K562 (cell line): Measurements from ENCODE around the gene ZNF358. TPM values are rescaled to one million over a fixed set of nuclear protein-coding genes. Genes with fewer than 3 reads are reported as not detected.

Source experiments
- ATAC-seq: fragments of 200-7000 bp; cut with Tn5 transposase; 3 replicates; pipeline ENCODE4 v1.9.1; 2020; ENCODE audit warnings: moderate library complexity
- BruUV-seq: library from RNA; stranded (reverse); fragments of 400-500 nt; replicated peaks from 2 replicates; lab custom pipeline; 2021; lab: Mats Ljungman, UMichigan
- CTCF ChIA-PET: fragments of 300-600 bp; formaldehyde crosslinking; extraction: SDS; loops from one replicate; lab custom pipeline; 2021; ENCODE audit warnings: low intra/inter-chr PET ratio; lab: Yijun Ruan, JAX
- POLR2A ChIA-PET: fragments of 300-600, 350-650 bp; sonication (Branson Sonifier 250); formaldehyde crosslinking; extraction: SDS; loops from one replicate; lab custom pipeline; 2021; ENCODE audit warnings: antibody characterized with exemption, inconsistent platforms; lab: Yijun Ruan, JAX
- DNase-seq, 4 experiments: peaks; one replicate each; pipeline versions ENCODE4 v3.0.0 to v3.0.0-alpha.2; 2011 to 2018; ENCODE audit warnings: low spot score in 3 of 4, mixed read lengths in 3 of 4; ENCODE audit errors: extremely low read depth in 1 of 4
- FAIRE-seq: peaks from 2 replicates; lab custom pipeline; 2011; peaks lifted over from hg19 to GRCh38; lab: Jason Lieb, UNC
- H2AFZ ChIP-seq: 2 replicates; pipeline ENCODE4 v1.6.0; 2011; ENCODE audit warnings: low read depth, low read length, control low read depth, inconsistent platforms
- H3K27ac ChIP-seq: fragments of 200-600 bp; 3 replicates; pipeline ENCODE4 v1.8.0; 2011; ENCODE audit warnings: low read depth, mild to moderate bottlenecking, control low read depth, inconsistent platforms, low read length, moderate library complexity, mixed read lengths; ENCODE audit errors: extremely low read depth
- H3K27me3 ChIP-seq, 2 experiments: fragments of 300-600 bp in 1 of 2; 2 replicates in 1 of 2; 3 replicates in 1 of 2; pipeline versions ENCODE4 v1.6.0 to v1.8.0; 2011; ENCODE audit warnings: inconsistent platforms in 2 of 2, low read length in 2 of 2, mild to moderate bottlenecking in 1 of 2, mixed read lengths in 1 of 2, moderate library complexity in 1 of 2; ENCODE audit not compliant: control insufficient read depth in 2 of 2, insufficient read depth in 2 of 2
- H3K36me3 ChIP-seq: fragments of 300-600 bp; 3 replicates; pipeline ENCODE4 v1.8.0; 2011; ENCODE audit warnings: mild to moderate bottlenecking, low read length, inconsistent platforms; ENCODE audit not compliant: control insufficient read depth, insufficient read depth
- H3K4me1 ChIP-seq, 2 experiments: fragments of 200-600 bp in 1 of 2; replicated peaks in 1 of 2; 2 replicates in 1 of 2; 3 replicates in 1 of 2; pipeline versions ENCODE4 v1.5.1 to v1.8.0; 2011; ENCODE audit warnings: inconsistent platforms in 2 of 2, low read length in 2 of 2, mild to moderate bottlenecking in 1 of 2, mixed read lengths in 1 of 2, moderate library complexity in 1 of 2; ENCODE audit not compliant: control insufficient read depth in 2 of 2, insufficient read depth in 2 of 2
- H3K4me2 ChIP-seq: 2 replicates; pipeline ENCODE4 v1.6.1; 2011; ENCODE audit warnings: low read length, control low read depth, inconsistent platforms, mixed read lengths; ENCODE audit not compliant: insufficient read depth
- H3K4me3 ChIP-seq: fragments of 200-600 bp; sonication (generic), shearing (Covaris generic); 2 replicates; pipeline ENCODE4 v1.5.1; 2016; ENCODE audit warnings: control low read depth, inconsistent platforms
- H3K79me2 ChIP-seq: fragments of 200-600 bp; 3 replicates; pipeline ENCODE4 v1.8.0; 2011; ENCODE audit warnings: low read length, inconsistent platforms; ENCODE audit not compliant: control insufficient read depth, insufficient read depth
- H3K9ac ChIP-seq, 2 experiments: 2 replicates each; pipeline versions ENCODE4 v1.6.0 to v1.6.1; 2011; ENCODE audit warnings: low read depth in 2 of 2, low read length in 2 of 2, control low read depth in 1 of 2, inconsistent platforms in 1 of 2, mild to moderate bottlenecking in 1 of 2, mixed read lengths in 1 of 2; ENCODE audit not compliant: insufficient read depth in 1 of 2
- H3K9me1 ChIP-seq: one replicate; pipeline ENCODE4 v1.6.0; 2011; ENCODE audit warnings: inconsistent platforms, mild to moderate bottlenecking, low read length, moderate library complexity; ENCODE audit not compliant: control insufficient read depth, insufficient read depth
- H3K9me3 ChIP-seq: replicated peaks from 2 replicates; pipeline ENCODE4 v1.5.1; 2011; ENCODE audit warnings: low read depth, low read length, inconsistent platforms; ENCODE audit not compliant: control insufficient read depth, insufficient read depth
- H4K20me1 ChIP-seq: replicated peaks from 2 replicates; pipeline ENCODE4 v1.6.1; 2011; ENCODE audit warnings: low read length, inconsistent platforms, mixed read lengths; ENCODE audit not compliant: control insufficient read depth, insufficient read depth
- ATF6 ChIP-seq: sonication (generic); formaldehyde crosslinking; IDR thresholded peaks from 2 replicates; pipeline ENCODE4 v1.4.0; 2020; ENCODE audit warnings: mild to moderate bottlenecking, missing genetic modification reagents
- CBX8 ChIP-seq: fragments of 200-600 bp; sonication (generic); IDR thresholded peaks from 2 replicates; pipeline ENCODE4 v1.6.1; 2012; ENCODE audit warnings: borderline replicate concordance, mixed run types, low read depth, mild to moderate bottlenecking, moderate library complexity, mixed read lengths, low read length, control low read depth, inconsistent platforms; ENCODE audit not compliant: poor library complexity, severe bottlenecking; ENCODE audit errors: extremely low read depth
- CHD2 ChIP-seq: IDR thresholded peaks from 2 replicates; pipeline ENCODE4 v1.6.1; 2011; ENCODE audit warnings: low read depth, low read length
- CLOCK ChIP-seq: fragments of 250-450 bp; sonication (Bioruptor Pico); IDR thresholded peaks from 2 replicates; pipeline ENCODE4 v1.4.0; 2020; ENCODE audit warnings: mild to moderate bottlenecking, moderate library complexity, borderline replicate concordance
- E2F1 ChIP-seq: sonication (generic); formaldehyde crosslinking; IDR thresholded peaks from 2 replicates; pipeline ENCODE4 v1.8.1; 2023; ENCODE audit warnings: mild to moderate bottlenecking, missing genetic modification reagents, moderate library complexity
- ERF ChIP-seq: fragments of 450-650 bp; formaldehyde crosslinking; IDR thresholded peaks from 2 replicates; pipeline ENCODE4 v1.4.0; 2020; ENCODE audit warnings: mild to moderate bottlenecking, mixed read lengths
- GATAD2A ChIP-seq: fragments of 450-650 bp; IDR thresholded peaks from 2 replicates; pipeline ENCODE4 v1.6.1; 2017
- MLX ChIP-seq, 2 experiments: fragments of 450-650 bp in 1 of 2; sonication (generic) in 1 of 2; formaldehyde crosslinking; conservative IDR thresholded peaks; 2 replicates each; pipeline versions ENCODE4 v1.4.0 to v1.8.1; 2020 to 2022; ENCODE audit warnings: mild to moderate bottlenecking in 1 of 2, missing genetic modification reagents in 1 of 2
- SOX6 ChIP-seq: fragments of 450-650 bp; IDR thresholded peaks from 2 replicates; pipeline ENCODE4 v1.6.1; 2014; ENCODE audit warnings: mild to moderate bottlenecking
- ZNF3 ChIP-seq: fragments of 250-450 bp; sonication (Bioruptor Pico); IDR thresholded peaks from 2 replicates; pipeline ENCODE4 v1.5.0; 2021; ENCODE audit warnings: mild to moderate bottlenecking, moderate library complexity
- ZNF347 ChIP-seq: fragments of 450-650 bp; formaldehyde crosslinking; IDR thresholded peaks from 2 replicates; pipeline ENCODE4 v1.4.0; 2020; ENCODE audit warnings: low read depth, mild to moderate bottlenecking, moderate library complexity
- WGBS: fragments of 100-300 bp; shearing (Covaris generic); methylation state at CpG from one replicate; pipeline ENCODE4 v1.1.6; 2016; ENCODE audit warnings: low coverage, mixed read lengths; ENCODE audit not compliant: insufficient coverage; ENCODE audit errors: missing lambda C conversion rate; 5-methylcytosine and 5-hydroxymethylcytosine counted together
- in situ Hi-C: fragments of 300-500 bp; cut with MboI; formaldehyde crosslinking; loops from 4 replicates; pipeline ENCODE4 v1.15.0; 2018; ENCODE audit warnings: inconsistent platforms, mixed read lengths
- intact Hi-C: fragments of 100-400 bp; cut with micrococcal nuclease; formaldehyde crosslinking; loops from 2 replicates; pipeline ENCODE4 v1.14.2; 2022
- polyA plus RNA-seq, 8 experiments: library from polyadenylated mRNA; depleted of rRNA in 4 of 8; stranded (reverse) in 5 of 8; unstranded in 3 of 8; fragments of >200 nt; fragmentation: Nextera tagmentation in 2 of 8; fragmentation: Illumina TruSeq in 1 of 8; extraction: Ambion mirVana in 2 of 8; extraction: Trizol in 1 of 8; gene quantifications; 2 replicates each; pipeline versions ENCODE4 v1.2.1 to v1.2.3, GENCODE V29; 2011 to 2014; ENCODE audit warnings: inconsistent platforms in 1 of 8, missing spikeins in 1 of 8
- total RNA-seq, 7 experiments: library from RNA; depleted of rRNA in 6 of 7; stranded (reverse); fragments of >200 nt in 6 of 7; fragmentation: Illumina TruSeq in 2 of 7; extraction: Trizol in 2 of 7; gene quantifications; 2 replicates each; pipeline versions ENCODE4 v1.2.1 to v1.2.3, GENCODE V29; 2011 to 2021; ENCODE audit warnings: low replicate concordance in 1 of 7

Gene ZNF358
- total and polyA plus RNA-seq, 9 of the 15 experiments (the other 6 are each of a cell fraction or from before 2014, with no cell fraction given) = 0.04 to 17.2 (median 4.9) TPM

- TF ChIP-seq CLOCK = no peak
- no peak for TF ChIP-seq SOX6
- TF ChIP-seq, all 486 proteins: peak for 0
Observed at GRCh38 chr19:7471696-7472615, 43.9 kb upstream of the ZNF358 start (continued).

GRCh38 chr19:7475665-7476064 lies 40.2 kb upstream of the ZNF358 start:
- H3K4me3 ChIP-seq = no peak overlapping the region
- H3K4me2 ChIP-seq = no peak overlapping the region
- H2AFZ ChIP-seq = no peak overlapping the region
- DNase-seq = no peak
- H3K9ac ChIP-seq = no peak overlapping the region
- intact Hi-C loops (no loop called here), in situ Hi-C loops (no loop called here)
- H3K79me2 ChIP-seq = no peaks in the 10 kb centered on the region
- no peaks in the 10 kb centered on the region for H3K9me3 ChIP-seq
- no peak overlapping the region for H3K27ac ChIP-seq
- H3K9me1 ChIP-seq = peaks cover 3% of the 10 kb centered on the region
- FAIRE-seq = no peak
- H3K4me1 ChIP-seq = peaks cover 6 to 36% of the 10 kb centered on the region in 2 experiments
- no TSS peak for BruUV-seq
- POLR2A ChIA-PET = no interaction called here
- WGBS = 71% methylated on average over 5 of the region's 6 CpGs
- H4K20me1 ChIP-seq = no peaks in the 10 kb centered on the region
- CTCF ChIA-PET = no interaction called here
- ATAC-seq = no peak
- H3K36me3 ChIP-seq = no peaks in the 10 kb centered on the region
- H3K27me3 ChIP-seq = no peaks in the 10 kb centered on the region
- TF ChIP-seq ZNF347 (CRISPR knock-in tag) (no peak), ZNF3 (CRISPR knock-in tag) (no peak), ATF6 (CRISPR knock-in tag) (no peak), E2F1 (no peak), CHD2 (no peak), CBX8 (no peak), ERF (CRISPR knock-in tag) (no peak), MLX (CRISPR knock-in tag; conservative IDR thresholded peaks at IDR 0.05) (no peak), GATAD2A (no peak)
